Activated CD4-positive, alpha-beta T cell treated with anti-CD3 and anti-CD28 coated beads, Interleukin-2, amount 50 U/mL, for 1 hour (primary cell): ENCODE results near the gene RNPEPL1.

Experiments used
- DNase-seq: peaks from one replicate; pipeline ENCODE4 v3.0.0-alpha.2; 2020

The RNPEPL1 gene

DNA sequence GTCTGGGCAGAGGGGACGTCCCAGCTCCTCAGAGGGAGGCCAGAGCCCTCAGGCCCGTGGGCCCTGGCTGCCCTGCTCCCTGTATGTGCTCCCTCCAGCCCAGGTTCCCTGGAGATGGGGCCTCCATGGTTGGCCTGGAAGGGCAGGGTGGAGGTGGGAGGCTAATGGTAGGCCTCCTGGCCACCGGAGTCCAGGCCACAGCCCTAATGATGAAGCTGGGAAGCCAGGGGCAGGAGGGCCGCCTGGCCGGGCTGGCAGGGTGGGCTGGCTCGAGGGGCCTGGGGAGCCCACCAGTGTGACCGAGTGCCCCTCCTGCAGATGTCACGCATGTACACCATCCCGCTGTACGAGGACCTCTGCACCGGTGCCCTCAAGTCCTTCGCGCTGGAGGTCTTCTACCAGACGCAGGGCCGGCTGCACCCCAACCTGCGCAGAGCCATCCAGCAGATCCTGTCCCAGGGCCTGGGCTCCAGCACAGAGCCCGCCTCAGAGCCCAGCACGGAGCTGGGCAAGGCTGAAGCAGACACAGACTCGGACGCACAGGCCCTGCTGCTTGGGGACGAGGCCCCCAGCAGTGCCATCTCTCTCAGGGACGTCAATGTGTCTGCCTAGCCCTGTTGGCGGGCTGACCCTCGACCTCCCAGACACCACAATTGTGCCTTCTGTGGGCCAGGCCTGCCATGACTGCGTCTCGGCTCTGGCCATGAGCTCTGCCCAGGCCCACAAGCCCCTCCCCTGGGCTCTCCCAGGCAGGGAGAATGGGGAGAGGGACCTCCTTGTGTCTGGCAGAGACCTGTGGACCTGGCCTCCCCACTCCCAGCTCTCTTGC, 9.2 kb downstream of the RNPEPL1 start:
- no peak for DNase-seq

DNA sequence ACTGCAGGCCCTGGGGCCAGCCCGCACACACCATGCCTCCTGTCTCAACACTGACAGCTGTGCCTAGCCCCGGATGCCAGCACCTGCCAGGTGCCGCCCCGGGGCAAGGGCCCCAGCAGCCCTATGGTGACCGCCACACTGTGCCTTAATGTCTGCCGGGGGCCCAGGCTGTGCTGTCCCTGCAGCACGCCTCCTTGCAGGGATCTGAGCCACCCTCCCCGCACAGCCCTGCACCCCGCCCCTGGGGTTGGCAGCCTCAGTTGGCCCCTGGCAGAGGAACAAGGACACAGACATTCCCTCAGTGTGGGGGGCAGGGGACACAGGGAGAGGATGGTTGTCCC, 9.8 kb downstream of the RNPEPL1 start:
- no peak for DNase-seq

- DNase-seq, result no peak
Observed at GRCh38 chr2:240578488-240578887, 10.2 kb downstream of the RNPEPL1 start.

DNA sequence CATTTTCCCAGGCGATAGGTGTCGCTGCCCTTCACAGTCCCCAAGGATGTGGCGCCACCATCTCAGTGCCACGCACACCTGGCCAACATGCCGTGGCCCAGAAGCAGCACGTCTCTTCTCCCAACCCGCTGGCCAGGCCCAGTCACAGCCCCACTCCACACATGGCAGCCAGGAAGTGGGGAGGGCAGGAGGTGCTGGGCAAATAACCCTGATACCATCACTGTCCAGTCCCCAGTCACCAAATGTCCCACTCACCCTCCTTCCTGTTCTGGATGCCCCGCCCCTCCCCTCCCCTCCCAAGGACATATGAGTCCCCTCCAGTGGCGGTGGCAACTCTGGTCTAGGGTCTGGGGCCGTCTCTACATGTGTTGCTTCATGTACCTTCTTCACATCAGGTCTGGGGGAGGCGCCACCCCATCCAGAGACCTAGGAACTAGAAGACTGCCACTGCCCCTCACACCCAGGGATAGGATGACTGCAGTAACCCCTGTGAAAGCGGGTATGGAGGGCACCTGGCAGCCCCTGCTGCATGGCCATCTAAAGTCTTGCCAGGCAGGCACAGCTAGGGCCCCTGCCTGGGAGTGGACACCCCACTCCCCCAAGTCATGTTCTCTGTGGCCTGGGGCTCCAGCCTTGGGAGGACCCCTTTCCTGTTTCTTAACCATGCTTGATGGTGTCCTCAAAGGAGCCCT, 10.9 kb downstream of the RNPEPL1 start:
- DNase-seq, result no peak

- DNase-seq, result peak; percentile 81
Observed at GRCh38 chr2:240579771-240580614, 11.7 kb downstream of the RNPEPL1 start.

- no peak for DNase-seq
Observed at GRCh38 chr2:240581811-240582210, 13.5 kb downstream of the RNPEPL1 start.

DNA sequence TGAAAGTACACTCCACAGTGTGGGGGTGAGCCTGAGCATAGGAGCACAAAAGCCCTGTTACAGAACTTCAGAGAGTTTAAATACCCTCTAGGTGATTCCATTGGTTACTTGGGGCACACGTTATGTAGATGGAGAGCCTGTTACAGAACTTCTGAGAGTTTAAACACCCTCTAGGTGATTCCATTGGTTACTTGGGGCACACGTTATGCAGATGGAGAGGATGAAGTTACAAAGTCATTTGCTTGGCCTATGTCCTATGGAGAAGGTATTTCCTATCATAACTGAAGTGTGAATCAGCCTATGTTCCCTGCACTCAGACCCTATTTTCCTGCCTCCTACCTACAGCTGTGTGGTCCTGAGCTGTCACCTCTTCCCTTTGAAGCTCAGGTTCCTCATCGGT, 14.5 kb downstream of the RNPEPL1 start:
- no peak for DNase-seq

GRCh38 chr2:240583774-240584173, 15.5 kb downstream of the RNPEPL1 start:
- no peak for DNase-seq

DNA sequence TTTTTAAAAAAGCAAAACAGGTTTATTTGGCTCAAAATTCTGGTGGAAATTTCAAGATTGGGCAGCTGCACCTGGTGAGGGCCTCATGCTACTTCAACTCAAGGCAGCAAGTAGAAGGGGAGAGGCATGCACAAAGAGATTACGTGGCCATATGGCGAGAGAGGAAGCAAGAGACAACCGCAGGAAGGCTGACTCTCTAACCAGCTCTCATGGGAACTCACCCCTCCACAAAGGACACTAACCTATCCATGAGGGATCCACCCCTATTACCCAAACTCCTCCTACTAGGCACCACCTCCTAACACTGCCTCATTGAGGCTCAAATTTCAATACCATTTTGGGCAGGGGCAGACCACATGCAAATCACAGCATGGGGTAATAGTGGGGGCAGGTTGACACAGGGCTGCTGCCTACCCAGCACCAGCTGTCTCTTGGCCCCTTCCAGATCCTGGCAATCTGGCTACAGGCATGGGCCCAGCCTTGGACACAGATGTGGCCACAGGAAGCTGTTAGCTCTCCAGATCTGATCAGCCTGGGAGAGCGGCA, 16.3 kb downstream of the RNPEPL1 start:
- DNase-seq, result no peak

- DNase-seq, result no peak
Observed at GRCh38 chr2:240585101-240585500, 16.8 kb downstream of the RNPEPL1 start.

GRCh38 chr2:240585681-240586197, 17.5 kb downstream of the RNPEPL1 start:
- no peak for DNase-seq

- peak; percentile 96 for DNase-seq
Observed at GRCh38 chr2:240586198-240586918, 18.1 kb downstream of the RNPEPL1 start, which contains the start of gene CAPN10. Gene CAPN10, plus strand, starts transcription at chr2:240586734. Its CDS starts 178 bp downstream, at chr2:240586912.

- peak; percentile 64 for DNase-seq
Observed at GRCh38 chr2:240586919-240587800, 18.9 kb downstream of the RNPEPL1 start.

GRCh38 chr2:240588006-240588655, 19.8 kb downstream of the RNPEPL1 start:
- DNase-seq, result no peak

- no peak for DNase-seq
Observed at GRCh38 chr2:240588669-240589068, 20.4 kb downstream of the RNPEPL1 start.

GRCh38 chr2:240589375-240589774, 21.1 kb downstream of the RNPEPL1 start:
- DNase-seq, result no peak

- DNase-seq, result no peak
Observed at GRCh38 chr2:240589850-240590525, 21.7 kb downstream of the RNPEPL1 start.

DNA sequence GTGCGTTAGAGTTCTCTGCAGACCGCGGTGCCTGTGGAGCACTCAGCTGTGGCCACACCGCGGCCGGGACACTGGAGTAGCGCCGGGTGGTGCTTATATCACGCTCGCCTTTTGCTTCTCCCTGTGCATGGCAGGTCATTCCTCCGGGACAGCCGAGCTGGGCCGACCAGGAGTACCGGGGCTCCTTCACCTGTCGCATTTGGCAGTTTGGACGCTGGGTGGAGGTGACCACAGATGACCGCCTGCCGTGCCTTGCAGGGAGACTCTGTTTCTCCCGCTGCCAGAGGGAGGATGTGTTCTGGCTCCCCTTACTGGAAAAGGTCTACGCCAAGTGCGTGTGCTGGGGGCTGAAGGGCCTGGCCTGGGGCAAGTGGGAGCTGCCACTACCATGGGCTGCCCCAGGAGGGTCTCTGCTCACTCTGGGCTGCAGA, 22.4 kb downstream of the RNPEPL1 start:
- no peak for DNase-seq

DNA sequence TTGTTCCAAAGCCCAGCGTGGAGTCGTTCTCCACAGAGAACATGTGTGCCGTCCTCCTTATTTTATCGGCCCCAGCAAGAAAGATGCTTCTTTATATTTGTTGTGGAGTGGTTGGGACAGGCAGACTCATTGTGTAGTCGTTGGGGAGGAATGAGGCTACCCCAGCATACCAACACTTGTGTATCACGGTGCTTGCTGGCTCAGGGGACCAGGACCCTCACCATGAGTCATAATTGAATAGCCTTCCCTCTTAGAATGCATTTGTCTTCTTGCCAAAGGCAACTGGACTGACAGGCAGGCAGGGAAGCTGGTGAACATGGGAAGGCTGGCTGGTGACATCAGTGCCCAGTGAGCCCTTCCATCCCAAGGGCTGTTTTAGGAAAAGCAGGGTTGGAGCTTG, 22.9 kb downstream of the RNPEPL1 start:
- DNase-seq, result no peak

DNA sequence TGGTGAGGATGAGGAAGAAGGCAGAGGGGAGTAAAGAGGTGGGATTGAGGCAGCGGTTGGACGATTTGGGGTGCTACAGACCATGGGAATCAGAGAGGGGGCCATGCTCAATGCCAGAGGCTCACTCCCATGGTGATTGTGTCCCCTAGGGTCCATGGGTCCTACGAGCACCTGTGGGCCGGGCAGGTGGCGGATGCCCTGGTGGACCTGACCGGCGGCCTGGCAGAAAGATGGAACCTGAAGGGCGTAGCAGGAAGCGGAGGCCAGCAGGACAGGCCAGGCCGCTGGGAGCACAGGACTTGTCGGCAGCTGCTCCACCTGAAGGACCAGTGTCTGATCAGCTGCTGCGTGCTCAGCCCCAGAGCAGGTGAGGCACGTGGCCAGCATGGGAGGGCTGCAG, 23.5 kb downstream of the RNPEPL1 start:
- DNase-seq, result no peak
